SK-N-SH treated with all-trans-retinoic acid at 6 μM for 48 hours (cell line): ENCODE results near the gene ABCB1.

Source experiments
- ATAC-seq: fragments of 200-7000 bp; cut with Tn5 transposase; 3 replicates; pipeline ENCODE4 v1.9.1; 2020; ENCODE audit warnings: mild to moderate bottlenecking, moderate library complexity
- ARNTL ChIP-seq: fragments of 450-650 bp; formaldehyde crosslinking; IDR thresholded peaks from 2 replicates; pipeline ENCODE4 v1.5.0; 2020; ENCODE audit warnings: low read depth, mild to moderate bottlenecking, moderate library complexity, borderline replicate concordance
- BACH2 ChIP-seq: fragments of 250-450 bp; sonication (Bioruptor Pico); IDR thresholded peaks from 2 replicates; pipeline ENCODE4 v1.9.0; 2021; ENCODE audit warnings: mild to moderate bottlenecking, borderline replicate concordance
- CREB5 ChIP-seq: fragments of 250-450 bp; sonication (Bioruptor Pico); IDR thresholded peaks from 2 replicates; pipeline ENCODE4 v1.5.1; 2020; ENCODE audit warnings: low read depth, mild to moderate bottlenecking, moderate library complexity
- CSDC2 ChIP-seq: fragments of 250-450 bp; sonication (Bioruptor Pico); IDR thresholded peaks from 2 replicates; pipeline ENCODE4 v1.5.0; 2020; ENCODE audit warnings: mild to moderate bottlenecking, moderate library complexity
- CSRNP3 ChIP-seq: fragments of 250-450 bp; sonication (Bioruptor Pico); IDR thresholded peaks from 2 replicates; pipeline ENCODE4 v1.5.1; 2021; ENCODE audit warnings: mild to moderate bottlenecking, moderate library complexity
- ESRRG ChIP-seq: fragments of 250-450 bp; sonication (Bioruptor Pico); IDR thresholded peaks from 2 replicates; pipeline ENCODE4 v1.6.1; 2021; ENCODE audit warnings: mild to moderate bottlenecking
- GLIS3 ChIP-seq: fragments of 250-450 bp; sonication (Bioruptor Pico); IDR thresholded peaks from 2 replicates; pipeline ENCODE4 v1.5.0; 2020; ENCODE audit warnings: mild to moderate bottlenecking, moderate library complexity
- ISL1 ChIP-seq: fragments of 250-450 bp; sonication (Bioruptor Pico); IDR thresholded peaks from 2 replicates; pipeline ENCODE4 v2.1.2; 2022; ENCODE audit warnings: mild to moderate bottlenecking, moderate library complexity
- OSR1 ChIP-seq: fragments of 250-450 bp; sonication (Bioruptor Pico); IDR thresholded peaks from 2 replicates; pipeline ENCODE4 v1.8.0; 2022; ENCODE audit warnings: moderate library complexity, mild to moderate bottlenecking, inconsistent platforms
- PATZ1 ChIP-seq: fragments of 250-450 bp; sonication (Bioruptor Pico); IDR thresholded peaks from 2 replicates; pipeline ENCODE4 v1.8.0; 2020; ENCODE audit warnings: mild to moderate bottlenecking, moderate library complexity, borderline replicate concordance
- POU6F1 ChIP-seq: fragments of 250-450 bp; sonication (Bioruptor Pico); IDR thresholded peaks from 2 replicates; pipeline ENCODE4 v1.8.0; 2021; ENCODE audit warnings: low read depth, mild to moderate bottlenecking, moderate library complexity, borderline replicate concordance
- PPARA ChIP-seq: fragments of 250-450 bp; sonication (Bioruptor Pico); IDR thresholded peaks from 2 replicates; pipeline ENCODE4 v1.5.0; 2020; ENCODE audit warnings: mild to moderate bottlenecking, borderline replicate concordance
- RARB ChIP-seq: fragments of 250-450 bp; sonication (Bioruptor Pico); IDR thresholded peaks from 2 replicates; pipeline ENCODE4 v1.8.0; 2021; ENCODE audit warnings: mild to moderate bottlenecking, moderate library complexity
- TCF4 ChIP-seq: fragments of 250-450 bp; sonication (Bioruptor Pico); IDR thresholded peaks from 2 replicates; pipeline ENCODE4 v1.8.0; 2021; ENCODE audit warnings: mild to moderate bottlenecking, moderate library complexity, borderline replicate concordance
- TOX ChIP-seq: fragments of 250-450 bp; sonication (Bioruptor Pico); IDR thresholded peaks from 2 replicates; pipeline ENCODE4 v1.8.0; 2021; ENCODE audit warnings: mild to moderate bottlenecking, moderate library complexity, borderline replicate concordance
- TSHZ2 ChIP-seq: fragments of 250-450 bp; sonication (Bioruptor Pico); IDR thresholded peaks from 2 replicates; pipeline ENCODE4 v1.5.0; 2020; ENCODE audit warnings: mild to moderate bottlenecking, moderate library complexity
- ZC3H10 ChIP-seq: fragments of 250-450 bp; sonication (Bioruptor Pico); IDR thresholded peaks from 2 replicates; pipeline ENCODE4 v1.5.1; 2021; ENCODE audit warnings: mild to moderate bottlenecking, moderate library complexity
- ZFP3 ChIP-seq: fragments of 250-450 bp; sonication (Bioruptor Pico); IDR thresholded peaks from 2 replicates; pipeline ENCODE4 v1.5.0; 2020; ENCODE audit warnings: mild to moderate bottlenecking, moderate library complexity
- ZFP30 ChIP-seq: fragments of 450-650 bp; formaldehyde crosslinking; IDR thresholded peaks from 2 replicates; pipeline ENCODE4 v1.5.0; 2022; ENCODE audit warnings: mild to moderate bottlenecking, moderate library complexity
- ZNF565 ChIP-seq: fragments of 450-650 bp; formaldehyde crosslinking; conservative IDR thresholded peaks from 2 replicates; pipeline ENCODE4 v1.5.0; 2020; ENCODE audit warnings: low read depth, mild to moderate bottlenecking, moderate library complexity
- ZNF70 ChIP-seq: fragments of 450-650 bp; formaldehyde crosslinking; IDR thresholded peaks from 2 replicates; pipeline ENCODE4 v1.5.0; 2020; ENCODE audit warnings: mild to moderate bottlenecking, moderate library complexity
- ZNF8 ChIP-seq: fragments of 450-650 bp; formaldehyde crosslinking; IDR thresholded peaks from 2 replicates; pipeline ENCODE4 v1.5.0; 2020; ENCODE audit warnings: mild to moderate bottlenecking, moderate library complexity

Gene ABCB1

GRCh38 chr7:87458148-87458547 lies 142.5 kb downstream of the ABCB1 start:
- TF ChIP-seq RARB (CRISPR knock-in tag) (no peak), ESRRG (CRISPR knock-in tag) (no peak), BACH2 (CRISPR knock-in tag) (no peak), ZNF8 (no peak), OSR1 (CRISPR knock-in tag) (no peak), ZFP3 (no peak), ZFP30 (CRISPR knock-in tag) (no peak), CREB5 (no peak), CSRNP3 (no peak), ZNF70 (CRISPR knock-in tag) (no peak), TOX (no peak), ZNF565 (no peak), POU6F1 (CRISPR knock-in tag) (no peak), PPARA (CRISPR knock-in tag) (no peak), ARNTL (no peak), TCF4 (CRISPR knock-in tag) (no peak)
- ATAC-seq, result no peak

- ATAC-seq, result no peak
- no peak for TF ChIP-seq GLIS3 (CRISPR knock-in tag)
- TF ChIP-seq TSHZ2 (CRISPR knock-in tag), result no peak
- no peak for TF ChIP-seq POU6F1 (CRISPR knock-in tag)
- no peak for TF ChIP-seq TOX
- TF ChIP-seq ZNF8, result no peak
- TF ChIP-seq ZFP30 (CRISPR knock-in tag), result no peak
- TF ChIP-seq ZFP3, result no peak
- no peak for TF ChIP-seq ISL1
- no peak for TF ChIP-seq ZNF565
- TF ChIP-seq BACH2 (CRISPR knock-in tag), result no peak
- TF ChIP-seq ZNF70 (CRISPR knock-in tag), result no peak
- no peak for TF ChIP-seq TCF4 (CRISPR knock-in tag)
- no peak for TF ChIP-seq PPARA (CRISPR knock-in tag)
- TF ChIP-seq RARB (CRISPR knock-in tag), result no peak
- TF ChIP-seq OSR1 (CRISPR knock-in tag), result no peak
- no peak for TF ChIP-seq CSDC2 (CRISPR knock-in tag)
- no peak for TF ChIP-seq PATZ1 (CRISPR knock-in tag)
- TF ChIP-seq ZC3H10, result no peak
- TF ChIP-seq ESRRG (CRISPR knock-in tag), result no peak
Measured at GRCh38 chr7:87456247-87456646, 144.4 kb downstream of the ABCB1 start.
